ENCODE measurements around the gene H2BK1. TPM values are rescaled to one million over a fixed set of nuclear protein-coding genes. Genes with fewer than 3 reads are reported as not detected.

H2BK1 gene
- total RNA-seq, 1 donor from 2014 or later, result not detected

GRCh38 chr7:151205730-151206129 is 4.6 kb downstream of the H2BK1 start:
- DNase-seq (ENCODE audit: low spot score), result no peak

GRCh38 chr7:151204383-151205032 is 5.8 kb downstream of the H2BK1 start:
- DNase-seq (ENCODE audit: low spot score), result no peak

GRCh38 chr7:151202836-151203235 is 7.5 kb downstream of the H2BK1 start:
- no peak for DNase-seq (ENCODE audit: low spot score)

GRCh38 chr7:151201751-151202150 is 8.5 kb downstream of the H2BK1 start:
- no peak for DNase-seq (ENCODE audit: low spot score)

GRCh38 chr7:151201344-151201743 is 8.9 kb downstream of the H2BK1 start:
- no peak for DNase-seq (ENCODE audit: low spot score)

GRCh38 chr7:151198945-151199848 is 11.1 kb downstream of the H2BK1 start:
- DNase-seq (ENCODE audit: low spot score), result peak; percentile 11

GRCh38 chr7:151197932-151198331 is 12.4 kb downstream of the H2BK1 start:
- no peak for DNase-seq (ENCODE audit: low spot score)

- no peak for DNase-seq (ENCODE audit: low spot score)
Measured at GRCh38 chr7:151195616-151196450, 14.5 kb downstream of the H2BK1 start.

GRCh38 chr7:151194188-151194587 is 16.1 kb downstream of the H2BK1 start:
- no peak for DNase-seq (ENCODE audit: low spot score)

GRCh38 chr7:151193203-151193978 is 16.9 kb downstream of the H2BK1 start:
- DNase-seq (ENCODE audit: low spot score), result no peak

GRCh38 chr7:151192002-151192539 is 18.2 kb downstream of the H2BK1 start:
- DNase-seq (ENCODE audit: low spot score), result no peak

GRCh38 chr7:151191544-151191943 is 18.7 kb downstream of the H2BK1 start:
- DNase-seq (ENCODE audit: low spot score), result no peak

GRCh38 chr7:151189038-151189437 is 21.2 kb downstream of the H2BK1 start:
- DNase-seq (ENCODE audit: low spot score), result no peak

GRCh38 chr7:151188252-151188542 is 22.1 kb downstream of the H2BK1 start:
- DNase-seq (ENCODE audit: low spot score), result no peak

GRCh38 chr7:151187409-151188251 is 22.7 kb downstream of the H2BK1 start:
- no peak for DNase-seq (ENCODE audit: low spot score)

- no peak for DNase-seq (ENCODE audit: low spot score)
Measured at GRCh38 chr7:151186640-151187408, 23.5 kb downstream of the H2BK1 start, which contains the start of gene ASB10. Gene ASB10 (minus strand): TSS chr7:151187250. CDS start chr7:151187130, 120 bp downstream.

GRCh38 chr7:151185762-151186639 is 24.3 kb downstream of the H2BK1 start:
- DNase-seq (ENCODE audit: low spot score), result no peak

GRCh38 chr7:151181011-151181431 is 29.3 kb downstream of the H2BK1 start:
- DNase-seq (ENCODE audit: low spot score), result no peak
